GM21528 (cell line): ENCODE measurements around the gene ASB16.
"Not testable (repeated sequence)": the region's sequence is repeated elsewhere in the genome, so short reads cannot be mapped to it uniquely, and the experiment has no call there.

Experiments used
- ATAC-seq: cut with Tn5 transposase; IDR thresholded peaks from one replicate; pipeline ENCODE4 v1.9.1; 2021; ENCODE audit warnings: mild to moderate bottlenecking, moderate library complexity; ENCODE audit not compliant: unreplicated experiment, low FRiP score

Gene ASB16

GRCh38 chr17:44146375-44147346 is 23.8 kb upstream of the ASB16 start:
- ATAC-seq = no peak

- no peak for ATAC-seq
These were observed 22.7 kb upstream of the ASB16 start for GRCh38 chr17:44147812-44148211.

GRCh38 chr17:44149066-44149465 is 21.4 kb upstream of the ASB16 start:
- not testable (repeated sequence) for ATAC-seq

GRCh38 chr17:44149750-44150329 is 20.7 kb upstream of the ASB16 start:
- no peak for ATAC-seq

GRCh38 chr17:44152875-44153274 is 17.6 kb upstream of the ASB16 start:
- ATAC-seq = no peak

- ATAC-seq = no peak
These were observed 15.0 kb upstream of the ASB16 start for GRCh38 chr17:44155488-44155887.

GRCh38 chr17:44159519-44160210 is 10.8 kb upstream of the ASB16 start:
- no peak for ATAC-seq

GRCh38 chr17:44164476-44164875 is 6.0 kb upstream of the ASB16 start:
- no peak for ATAC-seq

- no peak for ATAC-seq
These were observed 3.2 kb upstream of the ASB16 start for GRCh38 chr17:44167181-44167861.

GRCh38 chr17:44170135-44170498 is 387 bp upstream of the ASB16 start:
- ATAC-seq = no peak

- ATAC-seq = no peak
These were observed 1.5 kb downstream of the ASB16 start for GRCh38 chr17:44171931-44172455.

GRCh38 chr17:44174427-44174826 is 3.9 kb downstream of the ASB16 start:
- ATAC-seq = no peak

- no peak for ATAC-seq
These were observed 5.8 kb downstream of the ASB16 start for GRCh38 chr17:44176257-44176656.

- ATAC-seq = no peak
These were observed 6.4 kb downstream of the ASB16 start for GRCh38 chr17:44176671-44177501.

GRCh38 chr17:44177640-44178039 is 7.1 kb downstream of the ASB16 start:
- ATAC-seq = no peak

GRCh38 chr17:44178133-44178532 is 7.6 kb downstream of the ASB16 start:
- no peak for ATAC-seq

GRCh38 chr17:44183024-44183423 is 12.5 kb downstream of the ASB16 start:
- no peak for ATAC-seq

GRCh38 chr17:44184212-44184810 is 13.8 kb downstream of the ASB16 start:
- ATAC-seq = no peak
